Bronchial epithelial cell (primary cell): ENCODE data around the gene HIKESHI. TPM values are rescaled to one million over a fixed set of nuclear protein-coding genes. Genes with fewer than 3 reads are reported as not detected.
A peak's percentile ranks its signal among the peaks of the same experiment; 100 is the strongest.

Source experiments
- DNase-seq: peaks from one replicate; pipeline ENCODE4 v3.0.0-alpha.2; 2010; ENCODE audit warnings: low read depth
- FAIRE-seq: peaks from 2 replicates; lab custom pipeline; 2011; peaks lifted over from hg19 to GRCh38; lab: Jason Lieb, UNC
- H3K27me3 ChIP-seq: 2 replicates; pipeline ENCODE4 v1.5.1; 2011; ENCODE audit warnings: low read length; ENCODE audit not compliant: control insufficient read depth, insufficient read depth
- H3K36me3 ChIP-seq: 2 replicates; pipeline ENCODE4 v1.5.1; 2011; ENCODE audit warnings: low read length; ENCODE audit not compliant: control insufficient read depth, insufficient read depth
- H3K4me3 ChIP-seq: 2 replicates; pipeline ENCODE4 v1.5.1; 2011; ENCODE audit warnings: mild to moderate bottlenecking, low read depth, low read length, control low read depth
- total RNA-seq: library from RNA; depleted of rRNA; stranded (reverse); fragments of >200 nt; gene quantifications from 2 replicates; pipeline ENCODE4 v1.2.1, GENCODE V29; 2014
- TF ChIP-seq, protein P1 (sequence below): IDR thresholded peaks from 2 replicates; pipeline ENCODE4 v1.5.1; 2011; ENCODE audit warnings: mild to moderate bottlenecking, moderate library complexity, low read length, control low read depth, inconsistent platforms; ENCODE audit not compliant: insufficient read depth, severe bottlenecking

The HIKESHI gene, protein sequence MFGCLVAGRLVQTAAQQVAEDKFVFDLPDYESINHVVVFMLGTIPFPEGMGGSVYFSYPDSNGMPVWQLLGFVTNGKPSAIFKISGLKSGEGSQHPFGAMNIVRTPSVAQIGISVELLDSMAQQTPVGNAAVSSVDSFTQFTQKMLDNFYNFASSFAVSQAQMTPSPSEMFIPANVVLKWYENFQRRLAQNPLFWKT
- 48.2 and 63.1 TPM in 2 replicates for total RNA-seq

DNA sequence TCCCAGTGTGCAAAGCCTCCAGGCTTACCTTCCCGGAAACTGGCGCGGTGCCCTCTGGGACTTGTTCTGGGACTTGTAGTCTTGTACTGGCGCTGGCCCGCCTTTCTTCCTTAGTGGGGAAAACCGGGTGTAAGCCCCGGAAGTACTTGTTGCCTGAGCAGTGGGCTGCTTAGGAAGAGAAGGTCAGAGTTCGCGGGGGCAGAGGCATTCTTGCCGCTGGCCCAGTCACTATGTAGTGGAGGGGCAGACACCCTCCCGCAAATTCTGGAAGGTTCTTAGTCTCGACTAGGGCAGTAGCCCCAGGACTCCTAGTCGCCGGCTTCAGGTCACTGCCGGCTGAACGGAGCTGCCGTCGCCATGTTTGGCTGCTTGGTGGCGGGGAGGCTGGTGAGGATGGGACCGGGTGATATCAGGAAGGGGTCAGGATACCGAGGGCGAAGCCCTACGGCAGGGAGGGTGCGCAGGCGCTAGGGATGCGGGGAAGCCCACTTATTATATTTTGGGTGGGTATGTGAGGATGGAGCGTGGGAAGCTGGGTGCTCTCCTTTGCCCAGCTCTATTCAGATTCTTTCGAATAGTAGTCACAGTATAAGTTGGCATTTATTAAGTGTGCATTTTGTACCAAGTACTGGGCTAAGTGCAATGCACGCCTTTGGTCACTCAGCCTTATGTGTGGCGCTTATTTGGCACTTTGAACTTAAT, at the start of gene HIKESHI:
TSS of gene HIKESHI (plus strand) at position 149 of the 702 bp plus-strand sequence. CDS start at position 358, 209 bp downstream.
- H3K27me3 ChIP-seq, result no peaks in the 10 kb centered on the region
- peak; percentile 90 for DNase-seq
- TF ChIP-seq, protein P1, sequence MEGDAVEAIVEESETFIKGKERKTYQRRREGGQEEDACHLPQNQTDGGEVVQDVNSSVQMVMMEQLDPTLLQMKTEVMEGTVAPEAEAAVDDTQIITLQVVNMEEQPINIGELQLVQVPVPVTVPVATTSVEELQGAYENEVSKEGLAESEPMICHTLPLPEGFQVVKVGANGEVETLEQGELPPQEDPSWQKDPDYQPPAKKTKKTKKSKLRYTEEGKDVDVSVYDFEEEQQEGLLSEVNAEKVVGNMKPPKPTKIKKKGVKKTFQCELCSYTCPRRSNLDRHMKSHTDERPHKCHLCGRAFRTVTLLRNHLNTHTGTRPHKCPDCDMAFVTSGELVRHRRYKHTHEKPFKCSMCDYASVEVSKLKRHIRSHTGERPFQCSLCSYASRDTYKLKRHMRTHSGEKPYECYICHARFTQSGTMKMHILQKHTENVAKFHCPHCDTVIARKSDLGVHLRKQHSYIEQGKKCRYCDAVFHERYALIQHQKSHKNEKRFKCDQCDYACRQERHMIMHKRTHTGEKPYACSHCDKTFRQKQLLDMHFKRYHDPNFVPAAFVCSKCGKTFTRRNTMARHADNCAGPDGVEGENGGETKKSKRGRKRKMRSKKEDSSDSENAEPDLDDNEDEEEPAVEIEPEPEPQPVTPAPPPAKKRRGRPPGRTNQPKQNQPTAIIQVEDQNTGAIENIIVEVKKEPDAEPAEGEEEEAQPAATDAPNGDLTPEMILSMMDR, result no peak
- peak within 1 kb of the TSS; percentile 70 for H3K4me3 ChIP-seq
- no peaks in the 10 kb centered on the region for H3K36me3 ChIP-seq
- peak; percentile 60 for FAIRE-seq

DNA sequence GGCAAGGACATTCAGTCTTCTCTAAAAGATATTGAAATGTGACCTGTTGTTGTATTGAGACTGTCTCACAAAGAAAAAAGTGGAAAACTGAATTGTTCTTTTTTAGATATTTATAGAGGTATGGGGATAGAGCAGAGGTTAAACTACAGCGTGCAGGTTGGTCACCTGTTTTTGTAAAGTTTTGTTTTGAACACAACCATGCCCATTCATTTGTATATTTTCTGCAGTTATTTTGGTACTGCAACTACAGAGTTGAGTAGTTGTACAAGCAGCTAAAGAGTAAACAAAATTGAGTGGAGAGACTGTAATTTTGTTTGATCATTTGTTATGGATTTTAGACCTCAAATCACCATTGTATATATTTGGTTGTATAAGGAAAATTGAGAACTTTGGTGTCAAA, 46.1 kb upstream of the HIKESHI start:
- Histone ChIP-seq H3K36me3 (peaks cover 3% of the 10 kb centered on the region), H3K27me3 (no peaks in the 10 kb centered on the region), H3K4me3 (no peak overlapping the region)
- no peak for DNase-seq
- FAIRE-seq, result no peak
- TF ChIP-seq, protein P1, result no peak

DNA sequence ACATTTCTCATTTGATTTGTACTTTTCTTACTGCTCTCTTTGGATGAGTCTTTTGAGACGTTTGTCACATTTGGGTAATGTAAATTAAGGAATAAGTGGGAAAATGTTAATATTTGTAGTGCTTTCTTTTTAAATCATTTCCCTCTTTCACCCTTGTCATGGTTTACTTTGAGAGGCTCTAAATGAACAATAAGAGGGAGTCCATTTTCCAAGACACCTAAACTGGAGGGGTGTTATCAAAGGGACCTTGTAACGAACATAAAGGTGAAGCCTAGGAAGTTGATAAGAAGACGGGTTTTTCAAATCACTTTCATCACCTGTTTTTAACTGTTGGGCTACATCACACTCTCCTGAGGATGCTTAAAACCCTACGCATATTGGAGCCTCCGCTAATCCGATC, 45.4 kb upstream of the HIKESHI start:
- TF ChIP-seq, protein P1, result no peak
- H3K4me3 ChIP-seq, result no peak overlapping the region
- no peaks in the 10 kb centered on the region for H3K27me3 ChIP-seq
- DNase-seq, result no peak
- H3K36me3 ChIP-seq, result peaks cover 3% of the 10 kb centered on the region
- FAIRE-seq, result no peak

DNA sequence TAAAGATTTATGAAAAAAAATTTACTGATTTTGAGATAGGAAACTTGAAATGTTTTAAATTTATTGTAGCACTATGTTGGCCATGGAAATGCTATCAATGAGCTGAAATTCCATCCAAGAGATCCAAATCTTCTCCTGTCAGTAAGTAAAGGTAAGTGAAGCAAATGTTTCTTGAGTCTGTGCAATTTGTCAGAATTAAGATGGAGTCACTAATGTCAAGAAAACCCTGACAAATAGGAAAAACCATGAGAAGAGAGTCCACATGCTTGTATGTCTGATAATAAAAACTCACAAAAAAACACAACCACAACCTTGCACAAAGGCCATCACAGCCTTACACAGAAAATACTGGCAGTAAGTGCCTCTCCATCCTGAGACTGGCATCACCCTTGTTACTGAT, 44.6 kb upstream of the HIKESHI start:
- FAIRE-seq (no peak), DNase-seq (no peak)
- no peaks in the 10 kb centered on the region for H3K27me3 ChIP-seq
- peaks cover 3% of the 10 kb centered on the region for H3K36me3 ChIP-seq
- no peak overlapping the region for H3K4me3 ChIP-seq
- TF ChIP-seq, protein P1, result no peak

DNA sequence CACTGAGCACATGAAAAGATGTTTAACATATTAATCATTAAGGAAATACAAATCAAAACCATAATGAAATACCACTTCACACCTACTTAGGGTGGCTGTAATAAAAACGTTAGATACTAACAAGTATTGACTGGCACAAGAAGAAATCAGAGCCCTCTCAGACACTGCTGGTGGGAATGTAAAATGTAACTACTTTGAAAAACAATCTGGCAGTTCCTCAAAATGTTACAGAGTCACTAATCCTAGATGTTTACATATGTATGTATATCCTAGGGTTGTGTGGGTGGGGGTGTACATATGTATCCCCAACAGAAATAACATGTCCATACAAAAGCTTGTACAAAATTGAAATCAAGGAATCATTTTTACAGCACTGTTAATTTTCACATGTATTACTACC, 42.3 kb upstream of the HIKESHI start:
- TF ChIP-seq, protein P1, result no peak
- DNase-seq, result peak; percentile 43
- H3K36me3 ChIP-seq, result peaks cover 5% of the 10 kb centered on the region
- no peak overlapping the region for H3K4me3 ChIP-seq
- H3K27me3 ChIP-seq, result no peaks in the 10 kb centered on the region
- no peak for FAIRE-seq
